Heart left ventricle (tissue), 13 donors: ENCODE measurements around the gene MED29.

Experiments
- POLR2A ChIP-seq, 2 donors: fragments of 450-650 bp; IDR thresholded peaks; one replicate each; pipeline ENCODE4 v1.6.1; 2017; ENCODE audit warnings: antibody characterized with exemption in 2 of 2, mild to moderate bottlenecking in 2 of 2, moderate library complexity in 2 of 2
- TF ChIP-seq, protein P1 (sequence below), 12 donors: fragments of 200-600 bp; sonication (generic) in 4 of 12; IDR thresholded peaks; one replicate each; pipeline versions ENCODE4 v1.5.0 to v1.8.0; 2018 to 2022; ENCODE audit warnings: antibody characterized with exemption in 12 of 12, mild to moderate bottlenecking in 5 of 12
- donor health status: ischemic (EF 13 %, LVEDD 7.1; RV severe dilation, severe dysfunction).
- donor health status: DM: no; HTN: yes; CAD: no.
- donor health status: DM: no; HTN: no; CAD: no.
- donor health status: ischemic (EF 25% LVEDD 6.9; RV normal size, moderate dysfunction).
- donor health status: ischemic (EF 25% LVEDD 5.7; RV mildly dilated, moderate dysfunction).
- donor health status: ischemic (EF 35%, LVEDD 5.7; RV mildly dilated, moderate dysfunction).
- donor health status: nonischemic (EF 11% LVEDD 7.7; RV severe dilation, severe dysfunction).
- donor health status: DM: yes; HTN: yes; CAD: no.
- donor health status: PGD.
- donor health status: ischemic (EF 29% LVEDD 5.4; RV normal size, mild dysfunction).
- donor health status: nonischemic (EF 23%, LVEDD 6.1; RV moderate dilation, normal function).

- TF ChIP-seq POLR2A (IDR thresholded peaks at IDR 0.05): no peak
- TF ChIP-seq, protein P1, sequence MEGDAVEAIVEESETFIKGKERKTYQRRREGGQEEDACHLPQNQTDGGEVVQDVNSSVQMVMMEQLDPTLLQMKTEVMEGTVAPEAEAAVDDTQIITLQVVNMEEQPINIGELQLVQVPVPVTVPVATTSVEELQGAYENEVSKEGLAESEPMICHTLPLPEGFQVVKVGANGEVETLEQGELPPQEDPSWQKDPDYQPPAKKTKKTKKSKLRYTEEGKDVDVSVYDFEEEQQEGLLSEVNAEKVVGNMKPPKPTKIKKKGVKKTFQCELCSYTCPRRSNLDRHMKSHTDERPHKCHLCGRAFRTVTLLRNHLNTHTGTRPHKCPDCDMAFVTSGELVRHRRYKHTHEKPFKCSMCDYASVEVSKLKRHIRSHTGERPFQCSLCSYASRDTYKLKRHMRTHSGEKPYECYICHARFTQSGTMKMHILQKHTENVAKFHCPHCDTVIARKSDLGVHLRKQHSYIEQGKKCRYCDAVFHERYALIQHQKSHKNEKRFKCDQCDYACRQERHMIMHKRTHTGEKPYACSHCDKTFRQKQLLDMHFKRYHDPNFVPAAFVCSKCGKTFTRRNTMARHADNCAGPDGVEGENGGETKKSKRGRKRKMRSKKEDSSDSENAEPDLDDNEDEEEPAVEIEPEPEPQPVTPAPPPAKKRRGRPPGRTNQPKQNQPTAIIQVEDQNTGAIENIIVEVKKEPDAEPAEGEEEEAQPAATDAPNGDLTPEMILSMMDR (IDR thresholded peaks at IDR 0.05): no peak
Measured at GRCh38 chr19:39448271-39448670, 57.1 kb downstream of the MED29 start.
